Esophagus squamous epithelium (tissue), 4 donors: ENCODE data around the gene GMFB.

ENCODE experiments used
- POLR2A ChIP-seq, 4 donors: fragments of 450-650 bp; IDR thresholded peaks; one replicate each; pipeline ENCODE4 v1.6.1; 2017; ENCODE audit warnings: antibody characterized with exemption in 4 of 4, mild to moderate bottlenecking in 4 of 4, moderate library complexity in 3 of 4
- TF ChIP-seq, protein P1 (sequence below), 6 experiments: fragments of 450-650 bp in 4 of 6; fragments of 200-600 bp in 2 of 6; sonication (generic) in 2 of 6; IDR thresholded peaks; one replicate each; pipeline ENCODE4 v1.5.1; 2016 to 2019; ENCODE audit warnings: antibody characterized with exemption in 6 of 6, mild to moderate bottlenecking in 4 of 6, moderate library complexity in 4 of 6

GRCh38 chr14:54450535-54450934 lies 38.2 kb downstream of the GMFB start:
- TF ChIP-seq, protein P1, sequence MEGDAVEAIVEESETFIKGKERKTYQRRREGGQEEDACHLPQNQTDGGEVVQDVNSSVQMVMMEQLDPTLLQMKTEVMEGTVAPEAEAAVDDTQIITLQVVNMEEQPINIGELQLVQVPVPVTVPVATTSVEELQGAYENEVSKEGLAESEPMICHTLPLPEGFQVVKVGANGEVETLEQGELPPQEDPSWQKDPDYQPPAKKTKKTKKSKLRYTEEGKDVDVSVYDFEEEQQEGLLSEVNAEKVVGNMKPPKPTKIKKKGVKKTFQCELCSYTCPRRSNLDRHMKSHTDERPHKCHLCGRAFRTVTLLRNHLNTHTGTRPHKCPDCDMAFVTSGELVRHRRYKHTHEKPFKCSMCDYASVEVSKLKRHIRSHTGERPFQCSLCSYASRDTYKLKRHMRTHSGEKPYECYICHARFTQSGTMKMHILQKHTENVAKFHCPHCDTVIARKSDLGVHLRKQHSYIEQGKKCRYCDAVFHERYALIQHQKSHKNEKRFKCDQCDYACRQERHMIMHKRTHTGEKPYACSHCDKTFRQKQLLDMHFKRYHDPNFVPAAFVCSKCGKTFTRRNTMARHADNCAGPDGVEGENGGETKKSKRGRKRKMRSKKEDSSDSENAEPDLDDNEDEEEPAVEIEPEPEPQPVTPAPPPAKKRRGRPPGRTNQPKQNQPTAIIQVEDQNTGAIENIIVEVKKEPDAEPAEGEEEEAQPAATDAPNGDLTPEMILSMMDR (IDR thresholded peaks at IDR 0.05): no peak
- no peak for TF ChIP-seq POLR2A (IDR thresholded peaks at IDR 0.05)
